ENCODE data around the gene PTGER3.

GRCh38 chr1:71068325-71069240 lies 21.0 kb upstream of the PTGER3 start:
- TF ChIP-seq CTCF (IDR thresholded peaks at IDR 0.05) = no peak
- no peak for TF ChIP-seq SIN3A (IDR thresholded peaks at IDR 0.05; ENCODE audit: borderline replicate concordance, low read depth, low read length)
- no peak for TF ChIP-seq GABPA (IDR thresholded peaks at IDR 0.05; ENCODE audit: low read depth)
- TF ChIP-seq REST (IDR thresholded peaks at IDR 0.05; ENCODE audit: low read depth, low read length) = no peak
- no peak for TF ChIP-seq NFIC (IDR thresholded peaks at IDR 0.05; ENCODE audit: borderline replicate concordance)
- TF ChIP-seq RFX5 (IDR thresholded peaks at IDR 0.05; ENCODE audit: low read length) = no peak
- no peak for TF ChIP-seq EP300 (IDR thresholded peaks at IDR 0.05; ENCODE audit: borderline replicate concordance in 1 of 2, low read depth in 1 of 2, low read length in 1 of 2)
- no peak for TF ChIP-seq MEF2A (IDR thresholded peaks at IDR 0.05; ENCODE audit: borderline replicate concordance, low read depth)
- TF ChIP-seq TCF12 (IDR thresholded peaks at IDR 0.05) = no peak
- TF ChIP-seq EZH2phosphoT487 (IDR thresholded peaks at IDR 0.05; ENCODE audit: borderline replicate concordance, low read depth) = no peak
- TF ChIP-seq RXRA (IDR thresholded peaks at IDR 0.05; ENCODE audit: borderline replicate concordance, low read depth) = no peak
- no peak for TF ChIP-seq MAX (IDR thresholded peaks at IDR 0.05; ENCODE audit: low read depth)
- no peak for TF ChIP-seq RAD21 (IDR thresholded peaks at IDR 0.05; ENCODE audit: low read length)
- TF ChIP-seq NRF1 (IDR thresholded peaks at IDR 0.05; ENCODE audit: low read depth, low read length) = no peak

All from SK-N-SH (cell line).